ENCODE results near the gene ETFDH.

Gene ETFDH

GRCh38 chr4:158676076-158676475 is 4.0 kb downstream of the ETFDH start:
- Histone ChIP-seq H2BK12ac (ENCODE audit: low read length in 2 of 2) (no peak overlapping the region), H2BK120ac (ENCODE audit: low read depth, low read length) (no peak overlapping the region), H2AK5ac (ENCODE audit: low read length, severe bottlenecking) (no peak overlapping the region), H3K4me2 (ENCODE audit: low read length, poor library complexity, severe bottlenecking) (no peak overlapping the region), H2BK5ac (ENCODE audit: low read depth, low read length, poor library complexity, severe bottlenecking) (no peak overlapping the region), H3K4me3 (ENCODE audit: insufficient read depth in 1 of 2, low read depth in 1 of 2, low read length in 2 of 2) (no peak overlapping the region), H3K36me3 (ENCODE audit: control insufficient read depth in 1 of 2, insufficient read depth in 2 of 2, low read depth in 1 of 2, low read length in 2 of 2) (peaks cover 0 to 2% of the 10 kb centered on the region in 2 experiments), H3K9me3 (ENCODE audit: control insufficient read depth, low read length) (no peaks in the 10 kb centered on the region), H3K4me1 (ENCODE audit: control insufficient read depth, insufficient read depth, low read depth, low read length) (no peaks in the 10 kb centered on the region), H2AFZ (ENCODE audit: low read depth, low read length) (no peak overlapping the region), H4K91ac (ENCODE audit: low read length) (no peak overlapping the region), H3K9ac (ENCODE audit: low read length) (no peak overlapping the region), H3K18ac (ENCODE audit: low read depth in 1 of 2, low read length in 2 of 2) (no peak overlapping the region), H3K27me3 (ENCODE audit: control insufficient read depth in 1 of 2, insufficient read depth in 1 of 2, low read length in 2 of 2) (no peaks in the 10 kb centered on the region), H3K4ac (ENCODE audit: low read depth in 1 of 2, low read length in 2 of 2) (no peak overlapping the region), H3K14ac (ENCODE audit: low read length in 2 of 2) (no peak overlapping the region), H2BK15ac (ENCODE audit: low read depth, poor library complexity, severe bottlenecking) (no peak overlapping the region), H3K27ac (ENCODE audit: low read length, poor library complexity, severe bottlenecking) (no peak overlapping the region), H3K23ac (ENCODE audit: low read length in 2 of 2) (no peak overlapping the region), H3K79me1 (replicated peaks; ENCODE audit: low read length, poor library complexity, severe bottlenecking) (peaks cover 24% of the 10 kb centered on the region), H4K8ac (ENCODE audit: low read length) (no peak overlapping the region)
- 89% methylated on average over 5 of the region's 5 CpGs for WGBS
- no peak for DNase-seq

- Histone ChIP-seq H2BK15ac (ENCODE audit: low read depth, poor library complexity, severe bottlenecking) (no peak overlapping the region), H2BK12ac (ENCODE audit: low read length in 2 of 2) (no peak overlapping the region), H3K36me3 (ENCODE audit: control insufficient read depth in 1 of 2, insufficient read depth in 2 of 2, low read depth in 1 of 2, low read length in 2 of 2) (peaks cover 0 to 5% of the 10 kb centered on the region in 2 experiments), H3K4me2 (ENCODE audit: low read length, poor library complexity, severe bottlenecking) (no peak overlapping the region), H3K27me3 (ENCODE audit: control insufficient read depth in 1 of 2, insufficient read depth in 1 of 2, low read length in 2 of 2) (no peaks in the 10 kb centered on the region), H4K8ac (ENCODE audit: low read length) (no peak overlapping the region), H2BK120ac (ENCODE audit: low read depth, low read length) (no peak overlapping the region), H3K9me3 (ENCODE audit: control insufficient read depth, low read length) (no peaks in the 10 kb centered on the region), H3K27ac (ENCODE audit: low read length, poor library complexity, severe bottlenecking) (no peak overlapping the region), H3K4me3 (ENCODE audit: insufficient read depth in 1 of 2, low read depth in 1 of 2, low read length in 2 of 2) (no peak overlapping the region), H3K14ac (ENCODE audit: low read length in 2 of 2) (no peak overlapping the region), H3K23ac (ENCODE audit: low read length in 2 of 2) (no peak overlapping the region), H3K9ac (ENCODE audit: low read length) (no peak overlapping the region), H2AK5ac (ENCODE audit: low read length, severe bottlenecking) (no peak overlapping the region), H3K4ac (ENCODE audit: low read depth in 1 of 2, low read length in 2 of 2) (no peak overlapping the region), H3K4me1 (ENCODE audit: control insufficient read depth, insufficient read depth, low read depth, low read length) (no peaks in the 10 kb centered on the region), H3K79me1 (replicated peaks; ENCODE audit: low read length, poor library complexity, severe bottlenecking) (peaks cover 18% of the 10 kb centered on the region), H2AFZ (ENCODE audit: low read depth, low read length) (no peak overlapping the region), H3K18ac (ENCODE audit: low read depth in 1 of 2, low read length in 2 of 2) (no peak overlapping the region), H2BK5ac (ENCODE audit: low read depth, low read length, poor library complexity, severe bottlenecking) (no peak overlapping the region), H4K91ac (ENCODE audit: low read length) (no peak overlapping the region)
- 100% methylated on average over 1 of the region's 2 CpGs for WGBS
- DNase-seq: no peak
These were observed 6.7 kb downstream of the ETFDH start for GRCh38 chr4:158678767-158679166.

- WGBS: no CpG with 5 or more reads among the region's 1 CpG
- peaks cover 10% of the 10 kb centered on the region for H3K79me1 ChIP-seq (replicated peaks; ENCODE audit: low read length, poor library complexity, severe bottlenecking)
- H2BK15ac ChIP-seq (ENCODE audit: low read depth, poor library complexity, severe bottlenecking): no peak overlapping the region
- peak overlapping the region; percentile 1 for H3K9ac ChIP-seq (ENCODE audit: low read length)
- no peak overlapping the region for H3K4me2 ChIP-seq (ENCODE audit: low read length, poor library complexity, severe bottlenecking)
- no peaks in the 10 kb centered on the region for H3K27me3 ChIP-seq (ENCODE audit: control insufficient read depth in 1 of 2, insufficient read depth in 1 of 2, low read length in 2 of 2)
- H4K91ac ChIP-seq (ENCODE audit: low read length): no peak overlapping the region
- no peak overlapping the region for H4K8ac ChIP-seq (ENCODE audit: low read length)
- no peak for DNase-seq
- H2BK12ac ChIP-seq (ENCODE audit: low read length in 2 of 2): no peak overlapping the region
- H3K36me3 ChIP-seq (ENCODE audit: control insufficient read depth in 1 of 2, insufficient read depth in 2 of 2, low read depth in 1 of 2, low read length in 2 of 2): peaks cover 0 to 30% of the 10 kb centered on the region in 2 experiments
- H3K23ac ChIP-seq (ENCODE audit: low read length in 2 of 2): no peak overlapping the region
- no peak overlapping the region for H2BK5ac ChIP-seq (ENCODE audit: low read depth, low read length, poor library complexity, severe bottlenecking)
- H2AFZ ChIP-seq (ENCODE audit: low read depth, low read length): no peak overlapping the region
- H3K18ac ChIP-seq (ENCODE audit: low read depth in 1 of 2, low read length in 2 of 2): no peak overlapping the region
- no peak overlapping the region for H2BK120ac ChIP-seq (ENCODE audit: low read depth, low read length)
- H3K4ac ChIP-seq (ENCODE audit: low read depth in 1 of 2, low read length in 2 of 2): no peak overlapping the region
- H3K4me3 ChIP-seq (ENCODE audit: insufficient read depth in 1 of 2, low read depth in 1 of 2, low read length in 2 of 2): no peak overlapping the region
- H2AK5ac ChIP-seq (ENCODE audit: low read length, severe bottlenecking): no peak overlapping the region
- no peak overlapping the region for H3K27ac ChIP-seq (ENCODE audit: low read length, poor library complexity, severe bottlenecking)
- H3K14ac ChIP-seq (ENCODE audit: low read length in 2 of 2): no peak overlapping the region
- no peaks in the 10 kb centered on the region for H3K4me1 ChIP-seq (ENCODE audit: control insufficient read depth, insufficient read depth, low read depth, low read length)
- H3K9me3 ChIP-seq (ENCODE audit: control insufficient read depth, low read length): no peaks in the 10 kb centered on the region
These were observed 9.5 kb downstream of the ETFDH start for GRCh38 chr4:158681629-158682028.

GRCh38 chr4:158682066-158682465 is 10.0 kb downstream of the ETFDH start:
- no peak overlapping the region for H2AK5ac ChIP-seq (ENCODE audit: low read length, severe bottlenecking)
- H2BK120ac ChIP-seq (ENCODE audit: low read depth, low read length): no peak overlapping the region
- H3K14ac ChIP-seq (ENCODE audit: low read length in 2 of 2): no peak overlapping the region
- no peak overlapping the region for H3K23ac ChIP-seq (ENCODE audit: low read length in 2 of 2)
- no peak overlapping the region for H2BK12ac ChIP-seq (ENCODE audit: low read length in 2 of 2)
- H3K4me1 ChIP-seq (ENCODE audit: control insufficient read depth, insufficient read depth, low read depth, low read length): no peaks in the 10 kb centered on the region
- no peak for DNase-seq
- H3K79me1 ChIP-seq (replicated peaks; ENCODE audit: low read length, poor library complexity, severe bottlenecking): peaks cover 9% of the 10 kb centered on the region
- H2BK15ac ChIP-seq (ENCODE audit: low read depth, poor library complexity, severe bottlenecking): no peak overlapping the region
- H4K8ac ChIP-seq (ENCODE audit: low read length): no peak overlapping the region
- no peaks in the 10 kb centered on the region for H3K27me3 ChIP-seq (ENCODE audit: control insufficient read depth in 1 of 2, insufficient read depth in 1 of 2, low read length in 2 of 2)
- no peak overlapping the region for H2AFZ ChIP-seq (ENCODE audit: low read depth, low read length)
- H2BK5ac ChIP-seq (ENCODE audit: low read depth, low read length, poor library complexity, severe bottlenecking): no peak overlapping the region
- peak overlapping the region; percentile 1 for H3K9ac ChIP-seq (ENCODE audit: low read length)
- H4K91ac ChIP-seq (ENCODE audit: low read length): no peak overlapping the region
- no peaks in the 10 kb centered on the region for H3K9me3 ChIP-seq (ENCODE audit: control insufficient read depth, low read length)
- H3K4ac ChIP-seq (ENCODE audit: low read depth in 1 of 2, low read length in 2 of 2): no peak overlapping the region
- H3K18ac ChIP-seq (ENCODE audit: low read depth in 1 of 2, low read length in 2 of 2): no peak overlapping the region
- H3K4me3 ChIP-seq (ENCODE audit: insufficient read depth in 1 of 2, low read depth in 1 of 2, low read length in 2 of 2): no peak overlapping the region
- 89% methylated on average over 2 of the region's 2 CpGs for WGBS
- H3K36me3 ChIP-seq (ENCODE audit: control insufficient read depth in 1 of 2, insufficient read depth in 2 of 2, low read depth in 1 of 2, low read length in 2 of 2): peaks cover 0 to 34% of the 10 kb centered on the region in 2 experiments
- H3K4me2 ChIP-seq (ENCODE audit: low read length, poor library complexity, severe bottlenecking): no peak overlapping the region
- H3K27ac ChIP-seq (ENCODE audit: low read length, poor library complexity, severe bottlenecking): no peak overlapping the region
